Keratinocyte (primary cell): ENCODE data around the gene USP48. TPM values are rescaled to one million over a fixed set of nuclear protein-coding genes. Genes with fewer than 3 reads are reported as not detected.

ENCODE experiments used
- DNase-seq: peaks from one replicate; pipeline ENCODE4 v3.0.0-alpha.2; 2011; ENCODE audit warnings: low read depth, missing footprints, low spot score
- FAIRE-seq: peaks from 2 replicates; lab custom pipeline; 2011; peaks lifted over from hg19 to GRCh38; lab: Jason Lieb, UNC
- H2AFZ ChIP-seq: 2 replicates; pipeline ENCODE4 v1.6.0; 2012; ENCODE audit warnings: low read length, control low read depth, inconsistent platforms; ENCODE audit not compliant: control insufficient read depth
- H3K27ac ChIP-seq: 2 replicates; pipeline ENCODE4 v1.5.1; 2011; ENCODE audit warnings: low read length; ENCODE audit not compliant: control insufficient read depth, insufficient read depth
- H3K27me3 ChIP-seq: 3 replicates; pipeline ENCODE4 v1.6.0; 2011; ENCODE audit warnings: low read length; ENCODE audit not compliant: control insufficient read depth, insufficient read depth; ENCODE audit errors: extremely low read depth
- H3K36me3 ChIP-seq, 2 experiments: 2 replicates in 1 of 2; 3 replicates in 1 of 2; pipeline ENCODE4 v1.5.1; 2011; ENCODE audit warnings: low read length in 2 of 2, mild to moderate bottlenecking in 1 of 2; ENCODE audit not compliant: control insufficient read depth in 2 of 2, insufficient read depth in 2 of 2; ENCODE audit errors: extremely low read depth in 1 of 2
- H3K4me1 ChIP-seq: 3 replicates; pipeline ENCODE4 v1.5.1; 2011; ENCODE audit warnings: low read length; ENCODE audit not compliant: control insufficient read depth, insufficient read depth; ENCODE audit errors: extremely low read depth
- H3K4me2 ChIP-seq: 3 replicates; pipeline ENCODE4 v1.6.0; 2011; ENCODE audit warnings: low read depth, low read length; ENCODE audit not compliant: control insufficient read depth, insufficient read depth; ENCODE audit errors: extremely low read depth
- H3K4me3 ChIP-seq, 3 experiments: fragments of 200-600 bp in 1 of 3; sonication (generic) in 1 of 3; 2 replicates in 2 of 3; 3 replicates in 1 of 3; pipeline ENCODE4 v1.5.1; 2011 to 2016; ENCODE audit warnings: low read length in 3 of 3, mild to moderate bottlenecking in 3 of 3, control low read depth in 2 of 3, inconsistent platforms in 1 of 3, low read depth in 1 of 3, mixed read lengths in 1 of 3, mixed run types in 1 of 3, moderate library complexity in 1 of 3; ENCODE audit not compliant: control insufficient read depth in 2 of 3, insufficient read depth in 2 of 3; ENCODE audit errors: extremely low read depth in 1 of 3
- H3K79me2 ChIP-seq: 2 replicates; pipeline ENCODE4 v1.6.0; 2012; ENCODE audit warnings: low read length; ENCODE audit not compliant: control insufficient read depth, insufficient read depth
- H3K9ac ChIP-seq: 3 replicates; pipeline ENCODE4 v1.6.0; 2011; ENCODE audit warnings: low read length; ENCODE audit not compliant: control insufficient read depth, insufficient read depth; ENCODE audit errors: extremely low read depth
- H3K9me1 ChIP-seq: 3 replicates; pipeline ENCODE4 v1.6.0; 2011; ENCODE audit warnings: low read length; ENCODE audit not compliant: control insufficient read depth, insufficient read depth; ENCODE audit errors: extremely low read depth
- H3K9me3 ChIP-seq: 2 replicates; pipeline ENCODE4 v1.5.1; 2012; ENCODE audit warnings: low read depth, low read length; ENCODE audit not compliant: control insufficient read depth
- H4K20me1 ChIP-seq: 3 replicates; pipeline ENCODE4 v1.6.0; 2011; ENCODE audit warnings: low read length; ENCODE audit not compliant: control insufficient read depth, insufficient read depth; ENCODE audit errors: extremely low read depth
- EZH2 ChIP-seq: IDR thresholded peaks from one replicate; pipeline ENCODE4 v1.6.1; 2012; ENCODE audit warnings: inconsistent platforms, mild to moderate bottlenecking, low read length, moderate library complexity
- dilution Hi-C: fragments of 300-500 bp; cut with MboI; formaldehyde crosslinking; loops from one replicate; pipeline ENCODE4 v1.7.0; 2020; ENCODE audit warnings: low sequenced_read_pairs; ENCODE audit not compliant: extremely low pct_ligation_motif_present
- polyA plus RNA-seq, 5 experiments: library from polyadenylated mRNA; depleted of rRNA in 3 of 5; stranded (reverse) in 3 of 5; stranded (forward) in 1 of 5; unstranded in 1 of 5; fragments of >200 nt; gene quantifications; 1 replicate in 1 of 5; 2 replicates in 3 of 5; 3 replicates in 1 of 5; pipeline versions ENCODE4 v1.2.1 to v1.2.3, GENCODE V29; 2011 to 2012; ENCODE audit warnings: missing spikeins in 2 of 5, low read depth in 1 of 5, low replicate concordance in 1 of 5
- TF ChIP-seq, protein P1 (sequence below), 3 experiments: IDR thresholded peaks in 1 of 3; conservative IDR thresholded peaks in 1 of 3; optimal IDR thresholded peaks in 1 of 3; 2 replicates in 2 of 3; 3 replicates in 1 of 3; pipeline versions ENCODE3 to v1.5.1; 2011; ENCODE audit warnings: low read length in 3 of 3, mild to moderate bottlenecking in 3 of 3, moderate library complexity in 2 of 3, control low read depth in 1 of 3, inconsistent platforms in 1 of 3; ENCODE audit not compliant: insufficient read depth in 2 of 3; ENCODE audit errors: extremely low read depth in 1 of 3

The USP48 gene
- polyA plus RNA-seq, 1 donor (not counting 4 experiments of a cell fraction or from before 2014, with no cell fraction given), result 33.0 TPM

DNA sequence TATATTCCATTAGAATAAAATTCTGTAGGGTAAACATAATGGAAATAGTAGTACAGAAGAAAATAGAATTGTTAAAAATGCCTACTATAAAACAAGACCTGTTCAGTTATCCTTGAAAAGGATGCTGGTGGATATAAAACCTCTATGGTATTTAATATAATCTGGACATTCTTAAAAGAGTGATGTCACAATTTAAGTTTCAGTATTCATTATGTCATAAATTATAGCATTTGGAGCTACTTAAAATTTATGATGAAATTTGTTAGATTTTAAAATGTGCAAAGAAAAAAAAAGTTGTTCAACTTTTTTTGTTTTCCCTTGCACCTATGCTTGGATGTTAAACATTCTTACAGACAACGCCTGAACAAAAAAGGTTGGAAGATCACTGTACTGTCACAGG is 50.3 kb downstream of the USP48 start:
- no peak for TF ChIP-seq EZH2
- TF ChIP-seq, protein P1, sequence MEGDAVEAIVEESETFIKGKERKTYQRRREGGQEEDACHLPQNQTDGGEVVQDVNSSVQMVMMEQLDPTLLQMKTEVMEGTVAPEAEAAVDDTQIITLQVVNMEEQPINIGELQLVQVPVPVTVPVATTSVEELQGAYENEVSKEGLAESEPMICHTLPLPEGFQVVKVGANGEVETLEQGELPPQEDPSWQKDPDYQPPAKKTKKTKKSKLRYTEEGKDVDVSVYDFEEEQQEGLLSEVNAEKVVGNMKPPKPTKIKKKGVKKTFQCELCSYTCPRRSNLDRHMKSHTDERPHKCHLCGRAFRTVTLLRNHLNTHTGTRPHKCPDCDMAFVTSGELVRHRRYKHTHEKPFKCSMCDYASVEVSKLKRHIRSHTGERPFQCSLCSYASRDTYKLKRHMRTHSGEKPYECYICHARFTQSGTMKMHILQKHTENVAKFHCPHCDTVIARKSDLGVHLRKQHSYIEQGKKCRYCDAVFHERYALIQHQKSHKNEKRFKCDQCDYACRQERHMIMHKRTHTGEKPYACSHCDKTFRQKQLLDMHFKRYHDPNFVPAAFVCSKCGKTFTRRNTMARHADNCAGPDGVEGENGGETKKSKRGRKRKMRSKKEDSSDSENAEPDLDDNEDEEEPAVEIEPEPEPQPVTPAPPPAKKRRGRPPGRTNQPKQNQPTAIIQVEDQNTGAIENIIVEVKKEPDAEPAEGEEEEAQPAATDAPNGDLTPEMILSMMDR (optimal IDR thresholded peaks at IDR 0.05 in 1 of 3, IDR thresholded peaks at IDR 0.05 in 1 of 3, conservative IDR thresholded peaks at IDR 0.05 in 1 of 3; ENCODE audit: extremely low read depth in 1 of 3, insufficient read depth in 2 of 3, low read length in 3 of 3), result no peak
- Histone ChIP-seq H3K27me3 (no peaks in the 10 kb centered on the region), H3K9me1 (no peaks in the 10 kb centered on the region), H3K27ac (no peak overlapping the region), H2AFZ (no peak overlapping the region), H3K36me3 (peaks cover 8 to 10% of the 10 kb centered on the region in 2 experiments), H3K9ac (no peak overlapping the region), H3K4me2 (no peak overlapping the region), H3K79me2 (no peaks in the 10 kb centered on the region), H3K9me3 (no peaks in the 10 kb centered on the region), H3K4me1 (no peaks in the 10 kb centered on the region), H4K20me1 (no peaks in the 10 kb centered on the region), H3K4me3 (no peak overlapping the region)
- no peak for DNase-seq
- dilution Hi-C loops, result no loop called here
- no peak for FAIRE-seq

DNA sequence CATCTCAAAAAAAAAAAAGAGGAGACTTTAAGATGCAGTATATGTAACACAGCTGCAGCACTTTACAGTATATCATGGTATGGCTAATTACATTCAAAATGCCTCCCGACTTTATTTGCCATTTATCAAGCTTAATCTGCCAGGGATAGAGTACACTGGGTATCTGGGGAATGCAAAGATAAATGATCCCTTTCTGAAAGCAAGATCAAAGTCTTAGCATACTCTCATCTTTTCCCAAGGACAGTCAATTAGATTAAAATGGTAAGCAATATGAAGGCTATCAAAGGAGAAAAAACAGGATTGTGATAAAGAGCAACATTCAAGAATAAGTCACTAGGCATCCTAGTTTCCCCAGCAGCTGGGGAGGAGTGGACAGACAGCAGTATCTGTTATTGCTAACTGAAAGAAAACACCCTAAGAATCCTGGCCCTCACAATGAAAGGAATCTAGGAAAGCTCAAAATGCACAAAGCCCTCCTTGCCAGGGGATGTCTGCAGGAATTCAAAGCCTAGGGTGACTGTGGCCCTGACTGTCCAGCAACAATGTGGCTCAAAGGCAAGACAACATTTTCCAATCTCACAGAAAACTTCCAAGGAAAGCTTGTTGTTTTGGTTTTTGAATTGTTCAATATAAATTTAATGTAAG is 57.1 kb downstream of the USP48 start:
- Histone ChIP-seq H3K79me2 (no peaks in the 10 kb centered on the region), H3K4me3 (no peak overlapping the region), H3K27ac (no peak overlapping the region), H4K20me1 (no peaks in the 10 kb centered on the region), H3K9ac (no peak overlapping the region), H3K9me1 (no peaks in the 10 kb centered on the region), H3K4me1 (no peaks in the 10 kb centered on the region), H3K4me2 (no peak overlapping the region), H3K36me3 (peaks cover 15 to 22% of the 10 kb centered on the region in 2 experiments), H2AFZ (no peak overlapping the region), H3K27me3 (no peaks in the 10 kb centered on the region), H3K9me3 (no peaks in the 10 kb centered on the region)
- DNase-seq (no peak), FAIRE-seq (no peak)
- TF ChIP-seq, protein P1 (optimal IDR thresholded peaks at IDR 0.05 in 1 of 3, IDR thresholded peaks at IDR 0.05 in 1 of 3, conservative IDR thresholded peaks at IDR 0.05 in 1 of 3; ENCODE audit: extremely low read depth in 1 of 3, insufficient read depth in 2 of 3, low read length in 3 of 3), result no peak
- TF ChIP-seq EZH2, result no peak
- dilution Hi-C loops, result no loop called here
